HG03039 (cell line): Measurements from ENCODE around the gene TPR.

Experiments
- ATAC-seq: cut with Tn5 transposase; IDR thresholded peaks from one replicate; pipeline ENCODE4 v1.9.1; 2021; ENCODE audit warnings: mild to moderate bottlenecking, moderate library complexity; ENCODE audit not compliant: unreplicated experiment

Gene TPR

DNA sequence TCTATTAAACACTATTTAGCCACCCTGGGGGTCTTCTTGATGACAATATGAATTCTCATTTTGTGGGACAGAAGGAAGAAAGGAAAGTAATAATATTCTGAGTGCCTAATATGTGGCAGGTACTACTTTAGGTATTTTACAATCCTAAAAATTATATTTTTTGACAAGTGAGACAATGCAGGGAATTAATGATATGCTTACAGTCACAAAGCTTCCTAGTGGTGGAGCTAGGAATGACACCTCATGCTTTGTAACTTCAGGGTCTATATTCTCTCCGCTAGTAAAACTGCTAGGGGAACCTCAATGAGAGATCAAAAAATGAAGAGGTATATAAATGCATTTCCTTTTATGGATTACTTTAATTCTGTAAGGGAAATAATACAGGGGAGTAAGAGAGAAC lies 44.3 kb downstream of the TPR start:
- no peak for ATAC-seq

GRCh38 chr1:186327331-186327730 lies 47.7 kb downstream of the TPR start:
- no peak for ATAC-seq

- no peak for ATAC-seq
These were observed 49.0 kb downstream of the TPR start for GRCh38 chr1:186326009-186326408.

- ATAC-seq, result no peak
These were observed 49.8 kb downstream of the TPR start for GRCh38 chr1:186325239-186325638.

DNA sequence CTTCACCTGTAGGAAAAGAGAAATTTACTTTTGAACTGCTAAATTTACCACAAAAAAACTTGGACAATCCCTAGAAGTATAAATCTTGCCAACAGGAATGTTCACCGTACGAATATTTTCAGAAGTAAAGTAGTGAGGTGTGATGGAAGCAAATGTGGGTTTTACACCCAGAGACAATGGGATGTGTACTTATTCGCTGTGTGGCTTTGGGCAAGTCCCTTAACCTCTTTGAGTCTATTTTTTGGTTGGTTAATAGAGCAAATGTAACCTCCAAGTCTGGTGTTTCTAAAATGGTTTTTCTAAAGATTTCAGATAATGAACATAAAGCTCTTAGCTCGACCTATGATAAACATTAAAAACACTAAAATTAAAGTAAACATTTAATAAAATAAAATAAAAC lies 51.2 kb downstream of the TPR start:
- ATAC-seq, result no peak

DNA sequence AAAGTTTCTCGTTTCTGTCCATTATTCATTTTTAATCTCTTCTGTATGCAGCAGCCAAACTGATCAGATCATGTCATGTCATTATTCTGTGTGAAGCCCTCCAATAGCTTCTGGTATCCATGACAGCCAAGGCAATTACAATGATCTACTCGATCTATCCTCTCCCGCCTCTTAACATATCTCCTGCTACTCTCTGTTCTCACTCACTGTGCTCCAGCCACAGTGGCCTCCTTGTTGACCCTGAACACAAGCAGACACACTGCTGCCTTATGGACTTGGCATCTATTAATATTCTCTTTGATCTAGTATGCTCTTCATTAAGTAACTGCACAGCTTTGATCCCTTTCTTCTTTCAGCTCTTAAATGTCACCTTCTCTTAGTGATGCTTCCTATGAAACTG lies 59.5 kb downstream of the TPR start:
- no peak for ATAC-seq

DNA sequence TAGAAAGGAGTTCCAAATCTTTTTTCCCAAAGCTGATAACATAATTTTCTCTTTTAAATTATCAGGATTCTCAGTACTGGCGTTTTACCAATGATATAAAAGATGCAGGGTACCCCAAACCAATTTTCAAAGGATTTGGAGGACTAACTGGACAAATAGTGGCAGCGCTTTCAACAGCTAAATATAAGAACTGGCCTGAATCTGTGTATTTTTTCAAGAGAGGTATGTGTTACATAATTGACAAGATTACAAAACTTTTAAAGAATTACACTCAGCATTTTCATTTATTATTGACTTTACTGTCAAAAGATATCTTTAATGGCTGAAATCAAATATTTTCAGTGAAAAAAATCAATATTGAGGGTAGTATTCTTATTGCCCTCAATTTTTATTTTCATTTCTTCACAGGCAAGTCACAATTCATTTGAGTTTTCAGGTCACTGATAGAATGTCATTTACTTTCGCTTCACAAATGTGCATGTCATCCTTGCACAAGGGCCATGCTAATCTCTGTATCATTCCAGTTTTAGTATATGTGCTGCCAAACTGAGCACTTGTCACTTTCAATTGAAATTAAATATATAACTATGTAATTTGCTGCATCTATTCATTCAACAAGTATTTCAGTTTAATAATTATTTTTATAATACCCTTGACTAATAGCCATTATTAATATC lies 63.5 kb downstream of the TPR start:
- no peak for ATAC-seq

DNA sequence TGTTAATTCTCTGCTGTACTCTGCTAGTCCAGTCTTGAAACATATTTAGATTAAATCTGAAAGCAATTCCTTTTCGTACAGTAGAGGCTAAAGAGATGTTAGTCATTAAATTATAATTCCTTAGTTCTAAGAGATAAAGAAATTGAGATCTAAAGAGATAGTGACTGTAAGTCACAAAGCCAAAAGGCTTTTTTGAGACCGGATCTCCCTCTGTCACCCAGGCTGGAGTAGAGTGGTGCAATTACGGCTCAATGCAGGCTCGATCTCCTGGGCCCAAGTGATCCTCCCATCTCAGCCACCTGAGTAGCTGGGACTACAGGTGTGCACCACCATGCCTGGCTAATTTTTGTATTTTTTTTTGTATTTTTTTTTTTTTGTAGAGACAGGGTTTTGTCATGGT lies 64.7 kb downstream of the TPR start:
- no peak for ATAC-seq

GRCh38 chr1:186308264-186309060 lies 66.6 kb downstream of the TPR start:
- ATAC-seq, result no peak

DNA sequence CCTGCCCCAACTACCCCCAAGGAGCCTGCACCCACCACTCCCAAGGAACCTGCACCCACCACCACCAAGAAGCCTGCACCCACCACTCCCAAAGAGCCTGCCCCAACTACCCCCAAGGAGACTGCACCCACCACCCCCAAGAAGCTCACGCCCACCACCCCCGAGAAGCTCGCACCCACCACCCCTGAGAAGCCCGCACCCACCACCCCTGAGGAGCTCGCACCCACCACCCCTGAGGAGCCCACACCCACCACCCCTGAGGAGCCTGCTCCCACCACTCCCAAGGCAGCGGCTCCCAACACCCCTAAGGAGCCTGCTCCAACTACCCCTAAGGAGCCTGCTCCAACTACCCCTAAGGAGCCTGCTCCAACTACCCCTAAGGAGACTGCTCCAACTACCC lies 67.6 kb downstream of the TPR start:
- ATAC-seq, result no peak

DNA sequence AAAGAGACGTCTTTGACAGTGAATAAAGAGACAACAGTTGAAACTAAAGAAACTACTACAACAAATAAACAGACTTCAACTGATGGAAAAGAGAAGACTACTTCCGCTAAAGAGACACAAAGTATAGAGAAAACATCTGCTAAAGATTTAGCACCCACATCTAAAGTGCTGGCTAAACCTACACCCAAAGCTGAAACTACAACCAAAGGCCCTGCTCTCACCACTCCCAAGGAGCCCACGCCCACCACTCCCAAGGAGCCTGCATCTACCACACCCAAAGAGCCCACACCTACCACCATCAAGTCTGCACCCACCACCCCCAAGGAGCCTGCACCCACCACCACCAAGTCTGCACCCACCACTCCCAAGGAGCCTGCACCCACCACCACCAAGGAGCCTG lies 68.5 kb downstream of the TPR start:
- no peak for ATAC-seq

GRCh38 chr1:186304982-186305949 lies 69.8 kb downstream of the TPR start:
- ATAC-seq, result no peak

- ATAC-seq, result no peak
These were observed 71.1 kb downstream of the TPR start for GRCh38 chr1:186303911-186304310.

GRCh38 chr1:186302381-186302920 lies 72.6 kb downstream of the TPR start:
- ATAC-seq, result no peak

DNA sequence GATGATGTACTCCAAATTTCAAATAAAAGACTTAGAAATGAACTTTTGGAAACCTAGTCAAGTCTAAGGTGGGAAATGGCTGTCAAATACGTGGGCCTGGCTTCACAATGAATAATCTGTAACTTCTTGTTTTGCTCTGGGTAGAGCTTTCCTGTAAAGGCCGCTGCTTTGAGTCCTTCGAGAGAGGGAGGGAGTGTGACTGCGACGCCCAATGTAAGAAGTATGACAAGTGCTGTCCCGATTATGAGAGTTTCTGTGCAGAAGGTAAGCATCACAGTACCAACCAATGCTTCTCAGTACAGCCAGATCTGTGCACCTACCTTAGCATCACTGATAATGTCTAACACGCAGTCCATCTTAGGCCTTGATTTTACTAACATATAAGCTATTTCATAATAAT lies 73.6 kb downstream of the TPR start:
- ATAC-seq, result no peak

GRCh38 chr1:186300056-186300455 lies 75.0 kb downstream of the TPR start:
- no peak for ATAC-seq

GRCh38 chr1:186299570-186299969 lies 75.5 kb downstream of the TPR start:
- no peak for ATAC-seq

DNA sequence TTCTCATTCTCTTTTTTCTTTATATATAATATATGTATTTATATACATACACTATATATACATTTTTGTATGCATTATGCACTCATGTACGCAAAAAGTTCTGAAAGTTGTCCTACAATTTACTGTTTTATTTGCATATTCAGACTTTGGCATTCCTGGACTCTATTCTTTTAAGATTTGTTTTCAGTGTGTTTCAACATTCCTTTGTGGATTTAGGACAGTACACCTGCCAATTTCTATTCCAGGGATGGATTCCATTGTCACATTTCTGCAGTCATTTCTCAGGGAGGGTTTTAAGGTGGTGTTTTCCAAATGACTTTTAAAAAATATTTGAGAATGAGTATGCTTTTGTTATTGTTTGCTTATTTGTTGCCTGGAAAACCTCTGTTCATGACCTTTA lies 76.2 kb downstream of the TPR start:
- no peak for ATAC-seq

GRCh38 chr1:186297439-186298045 lies 77.5 kb downstream of the TPR start:
- ATAC-seq, result no peak

DNA sequence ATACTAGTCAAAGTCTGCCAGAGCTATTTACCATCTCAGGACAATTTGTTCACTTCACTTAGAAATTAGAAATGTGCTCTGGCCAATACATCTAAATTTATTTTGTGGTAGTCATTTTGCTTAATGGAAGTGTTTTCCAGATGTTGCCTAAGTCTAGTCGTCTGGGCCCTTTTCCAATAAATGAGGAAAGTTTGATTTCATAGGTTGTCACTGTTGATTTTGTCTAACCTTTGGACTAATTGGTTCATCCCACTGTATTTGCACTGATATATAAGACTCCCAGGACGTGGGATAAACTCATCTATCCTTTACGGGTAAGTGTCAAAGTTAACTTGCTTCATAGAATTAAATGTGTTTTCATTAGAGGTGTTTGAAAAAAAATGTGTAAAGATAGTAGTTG lies 79.1 kb downstream of the TPR start, which contains the start of gene PRG4:
Gene PRG4, plus strand, starts transcription at position 300 of the 400 bp plus-strand sequence.
- no peak for ATAC-seq

- ATAC-seq, result no peak
These were observed 82.2 kb downstream of the TPR start for GRCh38 chr1:186292875-186293274.
